ENCODE data around the gene DUSP7.

GRCh38 chr3:52017586-52017985, 38.8 kb downstream of the DUSP7 start:
- TF ChIP-seq CTCF (IDR thresholded peaks at IDR 0.05) (no peak), GATA2 (CRISPR knock-in tag; IDR thresholded peaks at IDR 0.05) (no peak), EP300 (IDR thresholded peaks at IDR 0.05; ENCODE audit: borderline replicate concordance in 1 of 2, low read depth in 1 of 2, low read length in 1 of 2) (no peak), ZBTB33 (IDR thresholded peaks at IDR 0.05; ENCODE audit: borderline replicate concordance, low read depth) (no peak)
